K562 (cell line): ENCODE results near the gene DYNLL1. TPM values are rescaled to one million over a fixed set of nuclear protein-coding genes. Genes with fewer than 3 reads are reported as not detected.

Source experiments
- ESRRA ChIP-seq: fragments of 450-650 bp; IDR thresholded peaks from 2 replicates; pipeline ENCODE4 v1.6.1; 2014; ENCODE audit warnings: low read depth, mild to moderate bottlenecking, moderate library complexity, borderline replicate concordance
- ESRRB ChIP-seq: fragments of 250-450 bp; sonication (Bioruptor Pico); IDR thresholded peaks from 2 replicates; pipeline ENCODE4 v1.5.0; 2020; ENCODE audit warnings: mild to moderate bottlenecking, moderate library complexity, borderline replicate concordance
- FOXK1 ChIP-seq: sonication (generic); formaldehyde crosslinking; IDR thresholded peaks from 2 replicates; pipeline ENCODE4 v1.8.0; 2022; ENCODE audit warnings: missing genetic modification reagents, mild to moderate bottlenecking, borderline replicate concordance
- MCM2 ChIP-seq: fragments of 450-650 bp; IDR thresholded peaks from 2 replicates; pipeline ENCODE4 v1.6.1; 2017; ENCODE audit warnings: low read depth, mild to moderate bottlenecking
- MEF2A ChIP-seq: IDR thresholded peaks from 2 replicates; pipeline ENCODE4 v1.6.1; 2011; ENCODE audit warnings: low read depth, mild to moderate bottlenecking, low read length, moderate library complexity; ENCODE audit not compliant: control insufficient read depth
- MTA1 ChIP-seq: fragments of 450-650 bp; IDR thresholded peaks from 2 replicates; pipeline ENCODE4 v1.6.1; 2017; ENCODE audit warnings: borderline replicate concordance
- MTA3 ChIP-seq: fragments of 450-650 bp; formaldehyde crosslinking; IDR thresholded peaks from 2 replicates; pipeline ENCODE4 v1.6.1; 2017; ENCODE audit warnings: mild to moderate bottlenecking, borderline replicate concordance
- NFYB ChIP-seq: IDR thresholded peaks from 2 replicates; pipeline ENCODE4 v1.6.1; 2011; ENCODE audit warnings: mild to moderate bottlenecking, moderate library complexity; ENCODE audit not compliant: insufficient read length; ENCODE audit errors: extremely low read depth
- PHB ChIP-seq: fragments of 250-450 bp; sonication (Bioruptor Pico); IDR thresholded peaks from 2 replicates; pipeline ENCODE4 v1.5.0; 2021
- RBM17 ChIP-seq: fragments of 200-400 bp; formaldehyde crosslinking; IDR thresholded peaks from 2 replicates; pipeline ENCODE4 v1.6.1; 2017; ENCODE audit warnings: low read depth, mild to moderate bottlenecking, low read length, borderline replicate concordance
- SIRT6 ChIP-seq: IDR thresholded peaks from one replicate; pipeline ENCODE4 v1.6.1; 2012; ENCODE audit warnings: low read depth, mild to moderate bottlenecking, control low read depth, inconsistent platforms, low read length, moderate library complexity
- SMAD3 ChIP-seq: fragments of 450-650 bp; formaldehyde crosslinking; conservative IDR thresholded peaks from 2 replicates; pipeline ENCODE4 v1.4.0; 2020; ENCODE audit warnings: mild to moderate bottlenecking
- SMARCA4 ChIP-seq: fragments of 450-650 bp; IDR thresholded peaks from 2 replicates; pipeline ENCODE4 v1.6.1; 2016
- TRIM25 ChIP-seq: fragments of 450-650 bp; IDR thresholded peaks from 2 replicates; pipeline ENCODE4 v1.7.0; 2016; ENCODE audit warnings: borderline replicate concordance
- U2AF1 ChIP-seq: fragments of 200-400 bp; formaldehyde crosslinking; optimal IDR thresholded peaks from 2 replicates; pipeline ENCODE3; 2017; ENCODE audit warnings: mild to moderate bottlenecking, low read depth, low read length, moderate library complexity
- ZBTB11 ChIP-seq, 3 experiments: fragments of 200-800 bp in 1 of 3; fragments of 250-450 bp in 1 of 3; fragments of 450-650 bp in 1 of 3; sonication (Bioruptor Pico) in 1 of 3; sonication (Bioruptor generic) in 1 of 3; formaldehyde crosslinking in 1 of 3; IDR thresholded peaks; 2 replicates each; pipeline versions ENCODE4 v1.6.1 to v1.8.0; 2016 to 2022; ENCODE audit warnings: mild to moderate bottlenecking in 2 of 3, missing genetic modification characterization in 2 of 3, missing compliant biosample characterization in 1 of 3, moderate library complexity in 1 of 3
- ZFX ChIP-seq: sonication (generic); formaldehyde crosslinking; IDR thresholded peaks from 2 replicates; pipeline ENCODE4 v1.8.0; 2022; ENCODE audit warnings: mild to moderate bottlenecking, missing genetic modification reagents, moderate library complexity
- ZMIZ1 ChIP-seq, 2 experiments: fragments of 150-350 bp in 1 of 2; IDR thresholded peaks; 2 replicates each; pipeline ENCODE4 v1.6.1; 2012 to 2016; ENCODE audit warnings: low read depth in 2 of 2, low read length in 2 of 2, mild to moderate bottlenecking in 1 of 2, moderate library complexity in 1 of 2
- ZNF124 ChIP-seq: sonication (generic); formaldehyde crosslinking; IDR thresholded peaks from 2 replicates; pipeline ENCODE4 v1.8.1; 2022; ENCODE audit warnings: missing genetic modification reagents
- ZNF23 ChIP-seq: fragments of 250-450 bp; sonication (Bioruptor Pico); IDR thresholded peaks from 2 replicates; pipeline ENCODE4 v1.4.0; 2020; ENCODE audit warnings: mild to moderate bottlenecking
- ZNF75A ChIP-seq: fragments of 450-650 bp; formaldehyde crosslinking; IDR thresholded peaks from 2 replicates; pipeline ENCODE4 v1.4.0; 2020; ENCODE audit warnings: mild to moderate bottlenecking
- ZSCAN29 ChIP-seq: fragments of 450-650 bp; IDR thresholded peaks from 2 replicates; pipeline ENCODE4 v1.6.1; 2017
- polyA plus RNA-seq, 8 experiments: library from polyadenylated mRNA; depleted of rRNA in 4 of 8; stranded (reverse) in 5 of 8; unstranded in 3 of 8; fragments of >200 nt; fragmentation: Nextera tagmentation in 2 of 8; fragmentation: Illumina TruSeq in 1 of 8; extraction: Ambion mirVana in 2 of 8; extraction: Trizol in 1 of 8; gene quantifications; 2 replicates each; pipeline versions ENCODE4 v1.2.1 to v1.2.3, GENCODE V29; 2011 to 2014; ENCODE audit warnings: inconsistent platforms in 1 of 8, missing spikeins in 1 of 8
- total RNA-seq, 7 experiments: library from RNA; depleted of rRNA in 6 of 7; stranded (reverse); fragments of >200 nt in 6 of 7; fragmentation: Illumina TruSeq in 2 of 7; extraction: Trizol in 2 of 7; gene quantifications; 2 replicates each; pipeline versions ENCODE4 v1.2.1 to v1.2.3, GENCODE V29; 2011 to 2021; ENCODE audit warnings: low replicate concordance in 1 of 7

DYNLL1 gene
- total and polyA plus RNA-seq, 9 of the 15 experiments (the other 6 are each of a cell fraction or from before 2014, with no cell fraction given) = 303 to 1,112 (median 468) TPM

- TF ChIP-seq ZSCAN29 (peak; percentile 31; the same call in 1 of the 2 replicates), ZFX (CRISPR knock-in tag) (no peak; the same call in 1 of the 2 replicates), SMARCA4 (no peak), ESRRA (no peak), ZMIZ1 (IDR thresholded peaks at IDR 0.05; ENCODE audit: low read depth in 2 of 2, low read length in 2 of 2) (no peak), SIRT6 (no peak), ZBTB11 (CRISPR knock-in tag; IDR thresholded peaks at IDR 0.05) (no peak), MTA1 (no peak), SMAD3 (no peak), ESRRB (CRISPR knock-in tag) (no peak), U2AF1 (no peak), MCM2 (no peak), RBM17 (no peak), ZNF23 (no peak), MTA3 (peak; percentile 98), PHB (CRISPR knock-in tag) (no peak), NFYB (no peak), TRIM25 (no peak), ZNF124 (no peak), FOXK1 (CRISPR knock-in tag) (no peak), MEF2A (no peak), ZNF75A (CRISPR knock-in tag) (no peak)
Measured at GRCh38 chr12:120534203-120534702, 38.3 kb downstream of the DYNLL1 start, which contains the start of gene RNF10 (continued).
